Neuronal stem cell (in vitro differentiated cells): ENCODE measurements around the gene BABAM2.

Experiments
- DNase-seq: peaks from one replicate; pipeline ENCODE4 v3.0.0-alpha.2; 2013; ENCODE audit warnings: low spot score
- H2AFZ ChIP-seq: one replicate; pipeline ENCODE4 v1.6.1; 2013; ENCODE audit warnings: mild to moderate bottlenecking, low read length, inconsistent platforms
- H2AK5ac ChIP-seq: 2 replicates; pipeline ENCODE4 v1.6.1; 2013; ENCODE audit warnings: low read depth, mild to moderate bottlenecking, inconsistent platforms, low read length, moderate library complexity, mixed read lengths
- H2BK120ac ChIP-seq: 2 replicates; pipeline ENCODE4 v1.6.1; 2013; ENCODE audit warnings: low read depth, mild to moderate bottlenecking, inconsistent platforms, low read length, moderate library complexity, mixed read lengths
- H2BK12ac ChIP-seq: one replicate; pipeline ENCODE4 v1.6.1; 2013; ENCODE audit warnings: low read length, inconsistent platforms
- H2BK15ac ChIP-seq: 2 replicates; pipeline ENCODE4 v1.6.1; 2013; ENCODE audit warnings: mild to moderate bottlenecking, low read length, inconsistent platforms, mixed read lengths
- H2BK5ac ChIP-seq: one replicate; pipeline ENCODE4 v1.6.1; 2013; ENCODE audit warnings: inconsistent platforms, mild to moderate bottlenecking, low read length, moderate library complexity
- H3K14ac ChIP-seq: one replicate; pipeline ENCODE4 v1.6.1; 2013; ENCODE audit warnings: low read length, inconsistent platforms
- H3K18ac ChIP-seq: 2 replicates; pipeline ENCODE4 v1.6.1; 2013; ENCODE audit warnings: low read length, inconsistent platforms
- H3K23ac ChIP-seq: 2 replicates; pipeline ENCODE4 v1.6.1; 2013; ENCODE audit warnings: low read depth, mild to moderate bottlenecking, mixed read lengths, low read length, inconsistent platforms; ENCODE audit not compliant: poor library complexity
- H3K27ac ChIP-seq: replicated peaks from 3 replicates; pipeline ENCODE4 v1.5.1; 2013; ENCODE audit warnings: low read length, inconsistent platforms
- H3K27me3 ChIP-seq, 3 experiments: 2 replicates each; pipeline ENCODE4 v1.6.1; 2013; ENCODE audit warnings: low read length in 3 of 3, mild to moderate bottlenecking in 2 of 3, inconsistent platforms in 1 of 3, low read depth in 1 of 3, mixed read lengths in 1 of 3, moderate library complexity in 1 of 3; ENCODE audit not compliant: control insufficient read depth in 3 of 3, insufficient read depth in 3 of 3
- H3K36me3 ChIP-seq, 2 donors: replicated peaks in 1 of 2; 2 replicates each; pipeline ENCODE4 v1.6.1; 2013; ENCODE audit warnings: low read length in 2 of 2; ENCODE audit not compliant: control insufficient read depth in 2 of 2, insufficient read depth in 2 of 2
- H3K4ac ChIP-seq: 2 replicates; pipeline ENCODE4 v1.6.1; 2013; ENCODE audit warnings: inconsistent platforms, mild to moderate bottlenecking, low read length, moderate library complexity
- H3K4me1 ChIP-seq, 2 donors: 1 replicate in 1 of 2; 2 replicates in 1 of 2; pipeline ENCODE4 v1.6.1; 2013; ENCODE audit warnings: low read length in 2 of 2, low read depth in 1 of 2; ENCODE audit not compliant: control insufficient read depth in 2 of 2, insufficient read depth in 1 of 2
- H3K4me2 ChIP-seq: one replicate; pipeline ENCODE4 v1.6.1; 2013; ENCODE audit warnings: mild to moderate bottlenecking, low read length, inconsistent platforms; ENCODE audit not compliant: insufficient read depth, poor library complexity, severe bottlenecking
- H3K4me3 ChIP-seq, 2 donors: 2 replicates each; pipeline ENCODE4 v1.5.1; 2013; ENCODE audit warnings: low read length in 2 of 2, mild to moderate bottlenecking in 2 of 2, inconsistent platforms in 1 of 2, moderate library complexity in 1 of 2
- H3K79me1 ChIP-seq: one replicate; pipeline ENCODE4 v1.6.1; 2013; ENCODE audit warnings: low read depth, mild to moderate bottlenecking, inconsistent platforms, low read length, moderate library complexity
- H3K9ac ChIP-seq: one replicate; pipeline ENCODE4 v1.6.1; 2013; ENCODE audit warnings: mild to moderate bottlenecking, low read depth, low read length, inconsistent platforms; ENCODE audit not compliant: poor library complexity
- H3K9me3 ChIP-seq, 2 donors: replicated peaks in 1 of 2; 2 replicates each; pipeline versions ENCODE3 to v1.6.1; 2013; ENCODE audit warnings: low read length in 2 of 2, mild to moderate bottlenecking in 2 of 2, inconsistent platforms in 1 of 2, low read depth in 1 of 2, mixed read lengths in 1 of 2, moderate library complexity in 1 of 2; ENCODE audit not compliant: control insufficient read depth in 2 of 2, insufficient read depth in 1 of 2
- H4K8ac ChIP-seq: one replicate; pipeline ENCODE4 v1.6.1; 2013; ENCODE audit warnings: low read depth, mild to moderate bottlenecking, inconsistent platforms, low read length, moderate library complexity
- H4K91ac ChIP-seq: one replicate; pipeline ENCODE4 v1.6.1; 2013; ENCODE audit warnings: low read length, low read depth, mild to moderate bottlenecking, inconsistent platforms; ENCODE audit not compliant: poor library complexity
- WGBS, 2 donors: extraction: QIAGEN DNeasy Blood & Tissue Kit; methylation state at CpG; one replicate each; pipeline ENCODE4 v1.1.7; 2013; ENCODE audit warnings: missing lambda C conversion rate in 2 of 2, mixed read lengths in 1 of 2; ENCODE audit not compliant: insufficient read length in 2 of 2, insufficient replicate concordance in 1 of 2; ENCODE audit errors: extremely low coverage in 2 of 2; 5-methylcytosine and 5-hydroxymethylcytosine counted together

BABAM2 gene

DNA sequence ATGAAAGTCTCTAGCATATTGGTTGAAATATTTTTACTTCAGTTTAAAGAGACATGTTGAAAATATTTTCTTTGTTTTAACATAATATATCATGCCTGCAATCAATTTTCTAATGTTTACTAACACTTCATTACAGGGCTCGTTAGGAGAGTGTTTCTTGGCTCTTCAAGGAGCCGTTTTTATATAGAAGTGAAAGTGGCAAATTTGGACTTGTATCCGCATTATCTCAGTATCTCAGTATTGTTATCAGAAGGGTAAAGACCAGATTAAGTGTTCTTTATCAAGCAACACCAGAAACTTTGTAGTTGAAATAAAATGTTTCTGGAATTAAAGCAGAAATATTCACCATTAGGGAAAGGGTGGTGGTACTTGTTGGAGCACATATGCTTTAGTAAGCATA is 97.8 kb downstream of the BABAM2 start:
- Histone ChIP-seq H3K23ac (no peak overlapping the region), H2AK5ac (no peak overlapping the region), H3K4ac (no peak overlapping the region), H4K91ac (no peak overlapping the region), H3K36me3 (no peaks in the 10 kb centered on the region), H3K4me1 (peaks cover 0 to 4% of the 10 kb centered on the region in 2 donors), H2BK15ac (no peak overlapping the region), H3K9me3 (peaks cover 0 to 7% of the 10 kb centered on the region in 2 donors), H3K27me3 (no peaks in the 10 kb centered on the region), H3K18ac (no peak overlapping the region), H2AFZ (no peak overlapping the region), H3K27ac (no peak overlapping the region), H4K8ac (no peak overlapping the region), H2BK120ac (no peak overlapping the region), H2BK12ac (no peak overlapping the region), H3K9ac (no peak overlapping the region), H3K4me3 (no peak overlapping the region), H3K4me2 (no peak overlapping the region), H3K14ac (no peak overlapping the region), H2BK5ac (no peak overlapping the region), H3K79me1 (no peaks in the 10 kb centered on the region)
- no CpG with 5 or more reads among the region's 3 CpGs for WGBS, 2 donors
- no peak for DNase-seq

DNA sequence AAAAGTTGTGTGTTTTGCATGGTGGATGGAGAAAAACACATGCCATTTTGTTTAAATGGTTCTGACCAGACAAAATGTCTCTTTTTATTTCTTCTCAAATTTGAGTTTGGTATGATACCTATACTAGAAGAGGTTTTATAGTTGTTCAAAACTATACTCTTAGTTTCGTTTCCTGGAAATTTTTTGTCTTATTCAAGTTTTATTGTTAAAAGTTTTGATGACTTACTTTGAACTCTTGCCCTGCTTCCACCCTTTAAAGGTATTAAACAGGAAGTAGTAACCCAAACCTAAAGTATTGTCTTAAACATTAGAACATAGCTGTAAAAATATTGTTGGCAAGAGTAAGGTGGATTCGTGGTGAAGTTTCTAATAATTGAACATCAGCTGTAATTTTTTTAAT is 98.2 kb downstream of the BABAM2 start:
- no peak for DNase-seq
- Histone ChIP-seq H3K9ac (no peak overlapping the region), H2AK5ac (no peak overlapping the region), H3K9me3 (peaks cover 0 to 7% of the 10 kb centered on the region in 2 donors), H3K14ac (no peak overlapping the region), H3K79me1 (no peaks in the 10 kb centered on the region), H4K91ac (no peak overlapping the region), H2BK120ac (no peak overlapping the region), H2BK5ac (no peak overlapping the region), H3K27ac (no peak overlapping the region), H3K4me1 (peaks cover 0 to 6% of the 10 kb centered on the region in 2 donors), H2BK15ac (no peak overlapping the region), H3K4ac (no peak overlapping the region), H3K36me3 (no peaks in the 10 kb centered on the region), H3K4me2 (no peak overlapping the region), H3K27me3 (no peaks in the 10 kb centered on the region), H3K4me3 (no peak overlapping the region), H4K8ac (no peak overlapping the region), H3K23ac (no peak overlapping the region), H2AFZ (no peak overlapping the region), H2BK12ac (no peak overlapping the region), H3K18ac (no peak overlapping the region)
- no CpG with 5 or more reads among the region's 2 CpGs for WGBS, 2 donors

DNA sequence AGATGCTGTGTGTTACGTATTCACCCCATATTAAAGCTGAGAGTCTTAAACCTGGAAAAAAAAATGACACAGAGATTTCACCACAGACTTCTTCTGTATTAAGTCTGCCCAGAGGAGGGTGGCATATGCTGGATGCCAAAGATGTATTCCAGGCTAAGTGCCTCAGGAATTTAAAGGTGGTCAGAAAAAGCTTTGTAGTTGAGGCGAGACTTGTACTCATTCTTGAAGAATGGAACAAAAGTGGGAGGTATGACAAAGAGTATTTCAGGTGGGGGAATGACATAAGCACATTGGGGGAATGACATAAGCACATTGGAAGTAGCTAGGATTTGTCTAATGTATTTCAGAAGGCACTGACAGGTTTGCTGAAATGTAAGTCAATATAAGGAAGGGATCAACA is 98.6 kb downstream of the BABAM2 start:
- H3K4me1 ChIP-seq = peaks cover 0 to 6% of the 10 kb centered on the region in 2 donors
- no peak overlapping the region for H3K4me3 ChIP-seq
- H2BK15ac ChIP-seq = no peak overlapping the region
- H3K9me3 ChIP-seq = peaks cover 0 to 7% of the 10 kb centered on the region in 2 donors
- H3K9ac ChIP-seq = no peak overlapping the region
- DNase-seq = no peak
- H3K27ac ChIP-seq = no peak overlapping the region
- H3K36me3 ChIP-seq = no peaks in the 10 kb centered on the region
- H4K8ac ChIP-seq = no peak overlapping the region
- no peaks in the 10 kb centered on the region for H3K27me3 ChIP-seq
- H3K14ac ChIP-seq = no peak overlapping the region
- H2AK5ac ChIP-seq = no peak overlapping the region
- H3K23ac ChIP-seq = no peak overlapping the region
- no peak overlapping the region for H2BK5ac ChIP-seq
- no peaks in the 10 kb centered on the region for H3K79me1 ChIP-seq
- H4K91ac ChIP-seq = no peak overlapping the region
- no peak overlapping the region for H2AFZ ChIP-seq
- no peak overlapping the region for H3K18ac ChIP-seq
- no CpG with 5 or more reads among the region's 2 CpGs for WGBS, 2 donors
- H3K4ac ChIP-seq = no peak overlapping the region
- H2BK12ac ChIP-seq = no peak overlapping the region
- H2BK120ac ChIP-seq = no peak overlapping the region
- no peak overlapping the region for H3K4me2 ChIP-seq

DNA sequence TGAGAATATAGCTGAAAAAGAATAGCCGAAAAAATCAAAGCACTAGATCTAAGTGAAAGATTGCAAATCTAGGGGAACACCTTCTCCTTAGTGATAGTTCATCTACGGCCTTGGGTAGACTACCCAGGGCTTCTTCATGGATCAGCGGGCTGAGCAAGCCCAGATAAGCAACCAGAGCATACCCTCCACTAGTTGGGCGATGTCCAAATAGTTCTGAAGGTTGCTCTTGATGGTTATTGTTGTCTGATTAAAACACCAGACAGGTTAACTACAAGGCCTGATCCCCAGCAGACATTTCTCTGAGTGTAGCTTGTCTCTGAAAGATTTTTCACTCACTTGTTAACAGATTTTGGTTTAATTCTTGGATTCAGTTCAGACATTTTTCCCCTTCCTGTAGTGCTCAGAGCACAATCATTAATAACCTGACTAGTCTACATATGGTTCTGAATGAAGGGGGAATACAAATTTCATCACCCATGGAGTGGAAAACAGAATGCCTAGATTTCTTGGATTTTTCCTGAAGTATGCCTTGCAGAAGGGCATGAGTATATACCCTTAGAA is 99.6 kb downstream of the BABAM2 start:
- Histone ChIP-seq H3K18ac (no peak overlapping the region), H4K91ac (no peak overlapping the region), H3K23ac (no peak overlapping the region), H3K79me1 (peaks cover 1% of the 10 kb centered on the region), H2BK120ac (no peak overlapping the region), H3K14ac (no peak overlapping the region), H2BK12ac (no peak overlapping the region), H2BK15ac (no peak overlapping the region), H2BK5ac (no peak overlapping the region), H3K27me3 (no peaks in the 10 kb centered on the region), H2AFZ (no peak overlapping the region), H3K4ac (no peak overlapping the region), H3K36me3 (no peaks in the 10 kb centered on the region), H3K4me1 (peaks cover 0 to 6% of the 10 kb centered on the region in 2 donors), H3K9me3 (peaks cover 0 to 7% of the 10 kb centered on the region in 2 donors), H3K4me2 (no peak overlapping the region), H3K4me3 (no peak overlapping the region), H3K9ac (no peak overlapping the region), H2AK5ac (no peak overlapping the region), H4K8ac (no peak overlapping the region), H3K27ac (no peak overlapping the region)
- no CpG with 5 or more reads among the region's 4 CpGs for WGBS, 2 donors
- no peak for DNase-seq
